GM15510 (cell line): ENCODE measurements around the gene C11orf97.
A peak's percentile ranks its signal among the peaks of the same experiment; 100 is the strongest.

ENCODE experiments used
- POLR2A ChIP-seq: IDR thresholded peaks from 3 replicates; pipeline ENCODE4 v1.6.1; 2011; ENCODE audit warnings: borderline replicate concordance; ENCODE audit not compliant: insufficient read length; ENCODE audit errors: extremely low read depth

Gene C11orf97

GRCh38 chr11:94518300-94518699, 6.0 kb downstream of the C11orf97 start:
- no peak for TF ChIP-seq POLR2A

- TF ChIP-seq POLR2A: no peak
Measured at GRCh38 chr11:94519478-94520084, 7.3 kb downstream of the C11orf97 start.

- TF ChIP-seq POLR2A: no peak
Measured at GRCh38 chr11:94521684-94522083, 9.4 kb downstream of the C11orf97 start.

GRCh38 chr11:94524341-94524740, 12.1 kb downstream of the C11orf97 start:
- TF ChIP-seq POLR2A: no peak

- TF ChIP-seq POLR2A: no peak
Measured at GRCh38 chr11:94525546-94526324, 13.5 kb downstream of the C11orf97 start.

GRCh38 chr11:94526645-94527438, 14.6 kb downstream of the C11orf97 start:
- TF ChIP-seq POLR2A: no peak

- TF ChIP-seq POLR2A: no peak
Measured at GRCh38 chr11:94528551-94528950, 16.3 kb downstream of the C11orf97 start.

- TF ChIP-seq POLR2A: no peak
Measured at GRCh38 chr11:94532211-94532610, 19.9 kb downstream of the C11orf97 start.

GRCh38 chr11:94533206-94533605, 20.9 kb downstream of the C11orf97 start:
- TF ChIP-seq POLR2A: no peak

GRCh38 chr11:94533696-94534630, 21.7 kb downstream of the C11orf97 start:
- no peak for TF ChIP-seq POLR2A

- no peak for TF ChIP-seq POLR2A
Measured at GRCh38 chr11:94536386-94536785, 24.1 kb downstream of the C11orf97 start.

GRCh38 chr11:94537031-94537600, 24.9 kb downstream of the C11orf97 start:
- no peak for TF ChIP-seq POLR2A

- no peak for TF ChIP-seq POLR2A
Measured at GRCh38 chr11:94539420-94539819, 27.2 kb downstream of the C11orf97 start.

- peak; percentile 68 for TF ChIP-seq POLR2A
Measured at GRCh38 chr11:94543695-94544645, 31.7 kb downstream of the C11orf97 start, which contains the start of gene FUT4. Gene FUT4, plus strand, starts transcription at chr11:94543921. Its CDS starts 213 bp downstream, at chr11:94544134.
